IMR-90 (cell line): ENCODE measurements around the gene AHSA1. TPM values are rescaled to one million over a fixed set of nuclear protein-coding genes. Genes with fewer than 3 reads are reported as not detected.

Source experiments
- ATAC-seq: fragments of 200-7000 bp; cut with Tn5 transposase; 2 replicates; pipeline ENCODE4 v1.9.1; 2020; ENCODE audit warnings: low read depth, mild to moderate bottlenecking, moderate library complexity
- BruUV-seq: library from RNA; stranded (reverse); fragments of 400-500 nt; replicated peaks from 2 replicates; lab custom pipeline; 2021; lab: Mats Ljungman, UMichigan
- CTCF ChIA-PET: fragments of 300-600 bp; formaldehyde crosslinking; extraction: SDS; loops from one replicate; lab custom pipeline; 2021; ENCODE audit warnings: antibody characterized with exemption; lab: Yijun Ruan, JAX
- POLR2A ChIA-PET: fragments of 300-600 bp; sonication (Branson Sonifier 250); formaldehyde crosslinking; loops from one replicate; lab custom pipeline; 2022; ENCODE audit warnings: antibody characterized with exemption; ENCODE audit not compliant: unreplicated experiment; lab: Charles Lee
- DNase-seq: peaks from one replicate; pipeline ENCODE4 v3.0.0; 2013
- H2AFZ ChIP-seq: replicated peaks from 2 replicates; pipeline ENCODE3; 2013; ENCODE audit warnings: low read length, mild to moderate bottlenecking; ENCODE audit not compliant: poor library complexity
- H2AK5ac ChIP-seq: 2 replicates; pipeline ENCODE4 v1.6.1; 2013; ENCODE audit warnings: low read depth, low read length, inconsistent platforms
- H2AK9ac ChIP-seq: replicated peaks from 2 replicates; pipeline ENCODE3; 2013; ENCODE audit warnings: mild to moderate bottlenecking, low read depth, low read length, moderate library complexity; ENCODE audit not compliant: poor library complexity
- H2BK120ac ChIP-seq: 2 replicates; pipeline ENCODE4 v1.6.1; 2013; ENCODE audit warnings: low read depth, low read length, inconsistent platforms
- H2BK15ac ChIP-seq: 3 replicates; pipeline ENCODE4 v1.6.1; 2013; ENCODE audit warnings: low read depth, low read length, inconsistent platforms
- H2BK20ac ChIP-seq: 2 replicates; pipeline ENCODE4 v1.6.1; 2013; ENCODE audit warnings: low read depth, mild to moderate bottlenecking, inconsistent platforms, low read length, moderate library complexity
- H2BK5ac ChIP-seq: 2 replicates; pipeline ENCODE4 v1.6.1; 2013; ENCODE audit warnings: mild to moderate bottlenecking, low read depth, low read length, inconsistent platforms; ENCODE audit not compliant: poor library complexity, severe bottlenecking
- H3K14ac ChIP-seq: replicated peaks from 2 replicates; pipeline ENCODE4 v1.6.1; 2013; ENCODE audit warnings: low read depth, low read length, inconsistent platforms
- H3K18ac ChIP-seq: 2 replicates; pipeline ENCODE4 v1.6.1; 2013; ENCODE audit warnings: low read depth, low read length, control low read depth
- H3K23ac ChIP-seq: 2 replicates; pipeline ENCODE4 v1.6.1; 2013; ENCODE audit warnings: low read depth, low read length, inconsistent platforms
- H3K27ac ChIP-seq: 2 replicates; pipeline ENCODE4 v1.5.1; 2013; ENCODE audit warnings: mild to moderate bottlenecking, control low read depth, low read length; ENCODE audit not compliant: insufficient read depth
- H3K27me3 ChIP-seq: 2 replicates; pipeline ENCODE4 v1.6.1; 2013; ENCODE audit warnings: low read length; ENCODE audit not compliant: control insufficient read depth, insufficient read depth
- H3K36me3 ChIP-seq: 2 replicates; pipeline ENCODE4 v1.6.1; 2013; ENCODE audit warnings: low read length, mixed read lengths; ENCODE audit not compliant: control insufficient read depth, insufficient read depth
- H3K4ac ChIP-seq: 2 replicates; pipeline ENCODE4 v1.6.1; 2013; ENCODE audit warnings: low read depth, low read length, inconsistent platforms
- H3K4me1 ChIP-seq: 2 replicates; pipeline ENCODE4 v1.6.1; 2013; ENCODE audit warnings: low read length, mixed read lengths; ENCODE audit not compliant: control insufficient read depth, insufficient read depth
- H3K4me2 ChIP-seq: 2 replicates; pipeline ENCODE4 v1.6.1; 2013; ENCODE audit warnings: low read depth, mild to moderate bottlenecking, control low read depth, low read length, moderate library complexity
- H3K4me3 ChIP-seq: 2 replicates; pipeline ENCODE4 v1.5.1; 2013; ENCODE audit warnings: low read depth, mild to moderate bottlenecking, control low read depth, low read length, moderate library complexity; ENCODE audit not compliant: insufficient read depth
- H3K56ac ChIP-seq: 2 replicates; pipeline ENCODE4 v1.6.1; 2013; ENCODE audit warnings: low read length, inconsistent platforms; ENCODE audit not compliant: insufficient read depth; ENCODE audit errors: extremely low read depth
- H3K79me1 ChIP-seq, 2 experiments: 2 replicates each; pipeline ENCODE4 v1.6.1; 2013; ENCODE audit warnings: low read length in 2 of 2, inconsistent platforms in 1 of 2, low read depth in 1 of 2
- H3K9ac ChIP-seq: 2 replicates; pipeline ENCODE4 v1.6.1; 2013; ENCODE audit warnings: low read depth, low read length, control low read depth
- H3K9me1 ChIP-seq: 2 replicates; pipeline ENCODE4 v1.6.1; 2013; ENCODE audit warnings: low read length, inconsistent platforms; ENCODE audit not compliant: insufficient read depth
- H3K9me3 ChIP-seq: 2 replicates; pipeline ENCODE4 v1.6.1; 2013; ENCODE audit warnings: low read length; ENCODE audit not compliant: control insufficient read depth, insufficient read depth
- H4K20me1 ChIP-seq: 2 replicates; pipeline ENCODE4 v1.6.1; 2013; ENCODE audit warnings: low read length, inconsistent platforms; ENCODE audit not compliant: insufficient read depth
- H4K5ac ChIP-seq: 2 replicates; pipeline ENCODE4 v1.6.1; 2013; ENCODE audit warnings: mild to moderate bottlenecking, low read depth, low read length, control low read depth
- H4K8ac ChIP-seq, 2 experiments: 2 replicates each; pipeline ENCODE4 v1.6.1; 2013; ENCODE audit warnings: low read depth in 2 of 2, low read length in 2 of 2, control low read depth in 1 of 2, inconsistent platforms in 1 of 2
- H4K91ac ChIP-seq: 2 replicates; pipeline ENCODE4 v1.6.1; 2013; ENCODE audit warnings: low read depth, low read length, inconsistent platforms; ENCODE audit not compliant: insufficient read depth
- BHLHE40 ChIP-seq: fragments of 150-350 bp; IDR thresholded peaks from 2 replicates; pipeline ENCODE4 v1.6.1; 2016; ENCODE audit warnings: mild to moderate bottlenecking, low read depth, low read length
- CEBPB ChIP-seq: IDR thresholded peaks from 2 replicates; pipeline ENCODE4 v1.6.1; 2012; ENCODE audit warnings: low read depth, low read length, improper control_type of control experiment
- CHD1 ChIP-seq: IDR thresholded peaks from 2 replicates; pipeline ENCODE4 v1.6.1; 2012; ENCODE audit warnings: low read depth, low read length, improper control_type of control experiment
- FOS ChIP-seq: fragments of 150-350 bp; IDR thresholded peaks from 2 replicates; pipeline ENCODE4 v1.6.1; 2016; ENCODE audit warnings: low read depth, low read length
- MAFK ChIP-seq: IDR thresholded peaks from 2 replicates; pipeline ENCODE4 v1.6.1; 2012; ENCODE audit warnings: low read depth, low read length, improper control_type of control experiment
- MAZ ChIP-seq: IDR thresholded peaks from 2 replicates; pipeline ENCODE4 v1.6.1; 2012; ENCODE audit warnings: low read depth, mild to moderate bottlenecking, low read length, improper control_type of control experiment, moderate library complexity, borderline replicate concordance
- MXI1 ChIP-seq: IDR thresholded peaks from 2 replicates; pipeline ENCODE4 v1.6.1; 2012; ENCODE audit warnings: low read depth, mild to moderate bottlenecking, low read length, moderate library complexity, borderline replicate concordance
- NFE2L2 ChIP-seq: fragments of 150-350 bp; IDR thresholded peaks from 2 replicates; pipeline ENCODE4 v1.6.1; 2016; ENCODE audit warnings: low read depth, mild to moderate bottlenecking, low read length
- POLR2A ChIP-seq: IDR thresholded peaks from 2 replicates; pipeline ENCODE4 v1.6.1; 2012; ENCODE audit warnings: mild to moderate bottlenecking, low read depth, low read length
- RAD21 ChIP-seq: IDR thresholded peaks from 2 replicates; pipeline ENCODE4 v1.6.1; 2012; ENCODE audit warnings: low read length, improper control_type of control experiment
- RCOR1 ChIP-seq: IDR thresholded peaks from 2 replicates; pipeline ENCODE4 v1.6.1; 2012; ENCODE audit warnings: mild to moderate bottlenecking, low read length, improper control_type of control experiment; ENCODE audit not compliant: insufficient replicate concordance
- RFX5 ChIP-seq: IDR thresholded peaks from 2 replicates; pipeline ENCODE4 v1.8.0; 2012; ENCODE audit warnings: low read depth, mild to moderate bottlenecking, low read length, moderate library complexity
- SMC3 ChIP-seq: fragments of 150-350 bp; IDR thresholded peaks from 2 replicates; pipeline ENCODE4 v1.6.1; 2016; ENCODE audit warnings: low read depth, mild to moderate bottlenecking, antibody characterized with exemption, low read length, moderate library complexity
- WGBS, 2 experiments: methylation state at CpG; one replicate each; pipeline versions ENCODE4 v1.1.5 to v1.1.7; 2013; ENCODE audit warnings: missing lambda C conversion rate in 2 of 2; ENCODE audit not compliant: insufficient read length in 1 of 2; ENCODE audit errors: extremely low coverage in 2 of 2; 5-methylcytosine and 5-hydroxymethylcytosine counted together
- dilution Hi-C: fragments of 300-500 bp; cut with HindIII; formaldehyde crosslinking; loops from one replicate; pipeline ENCODE4 v1.14.3; 2018; ENCODE audit warnings: low sequenced_read_pairs; ENCODE audit not compliant: unreplicated experiment
- in situ Hi-C: fragments of 300-500 bp; cut with MboI; formaldehyde crosslinking; loops from 3 replicates; pipeline ENCODE4 v1.14.3; 2019; ENCODE audit warnings: low sequenced_read_pairs, inconsistent platforms, mixed read lengths
- intact Hi-C: fragments of 100-400 bp; cut with micrococcal nuclease; formaldehyde crosslinking; loops from 2 replicates; pipeline ENCODE4 v1.10.0; 2022
- polyA plus RNA-seq, 3 experiments: library from polyadenylated mRNA; depleted of rRNA; stranded (reverse); fragments of >200 nt; gene quantifications; 2 replicates each; pipeline ENCODE4 v1.2.3, GENCODE V29; 2012; ENCODE audit warnings: low replicate concordance in 1 of 3
- total RNA-seq: library from RNA; depleted of rRNA; stranded (reverse); fragments of >200 nt; gene quantifications from 2 replicates; pipeline ENCODE4 v1.2.3, GENCODE V29; 2012
- TF ChIP-seq, protein P1 (sequence below): conservative IDR thresholded peaks from 2 replicates; pipeline ENCODE4 v1.5.1; 2012; ENCODE audit warnings: mild to moderate bottlenecking, low read depth, low read length, improper control_type of control experiment
- TF ChIP-seq, protein P2 (sequence below): fragments of 150-350 bp; IDR thresholded peaks from 2 replicates; pipeline ENCODE4 v1.6.1; 2016; ENCODE audit warnings: low read depth, mild to moderate bottlenecking, low read length, moderate library complexity, borderline replicate concordance
- TF ChIP-seq, protein P3 (sequence below): fragments of 150-350 bp; IDR thresholded peaks from 2 replicates; pipeline ENCODE4 v1.6.1; 2017; ENCODE audit warnings: mild to moderate bottlenecking, antibody characterized with exemption, low read length, low read depth

The AHSA1 gene
- total and polyA plus RNA-seq, 2 of the 4 experiments (the other 2 are of a cell fraction): 166 to 252 TPM

DNA sequence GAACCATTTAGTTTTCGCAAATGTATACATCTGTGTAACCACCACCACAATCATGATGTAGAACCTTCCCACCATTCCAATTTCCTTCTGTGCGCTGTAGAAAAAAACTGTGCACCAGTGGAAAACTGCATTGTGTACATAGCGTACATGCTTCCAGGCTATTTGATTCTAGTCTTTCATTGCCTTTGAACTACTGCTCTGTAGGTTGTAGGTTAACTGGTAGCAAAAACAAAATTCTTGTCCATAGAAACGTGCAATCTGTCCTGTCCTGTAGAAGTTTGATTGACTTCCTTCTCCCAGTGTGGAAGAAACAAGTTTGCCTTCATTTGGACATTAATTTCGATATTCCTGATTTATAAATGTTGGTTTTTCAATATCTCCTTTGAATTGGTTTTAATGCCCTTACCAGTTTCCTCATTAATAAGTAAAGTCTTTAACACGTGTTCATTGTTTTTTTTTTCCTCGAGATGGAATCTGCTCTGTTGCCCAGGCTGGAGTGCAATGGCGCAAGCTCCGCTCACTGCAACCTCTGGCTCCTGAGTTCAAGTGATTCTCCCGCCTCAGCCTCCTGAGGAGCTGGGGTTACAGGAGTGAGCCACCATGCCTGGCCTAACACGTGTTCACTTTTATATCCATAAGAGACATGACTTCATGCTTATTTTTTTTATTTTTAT, 44.4 kb downstream of the AHSA1 start:
- POLR2A ChIA-PET: no interaction called here

More for the DNA sequence above, 44.4 kb downstream of the AHSA1 start:
- Histone ChIP-seq H2BK15ac (no peak overlapping the region), H2AFZ (no peak overlapping the region), H2BK5ac (no peak overlapping the region), H2BK120ac (no peak overlapping the region), H3K56ac (no peak overlapping the region), H4K8ac (no peak overlapping the region), H3K9ac (no peak overlapping the region), H3K18ac (no peak overlapping the region), H3K9me3 (no peaks in the 10 kb centered on the region), H3K14ac (no peak overlapping the region), H3K79me1 (no peaks in the 10 kb centered on the region), H4K5ac (no peak overlapping the region), H3K36me3 (no peaks in the 10 kb centered on the region), H3K27ac (no peak overlapping the region), H3K4me1 (no peaks in the 10 kb centered on the region), H4K20me1 (no peaks in the 10 kb centered on the region), H4K91ac (no peak overlapping the region), H2AK5ac (no peak overlapping the region), H3K4me3 (no peak overlapping the region), H2AK9ac (no peak overlapping the region), H3K27me3 (peaks cover 26% of the 10 kb centered on the region), H3K9me1 (no peaks in the 10 kb centered on the region), H3K23ac (no peak overlapping the region), H3K4ac (no peak overlapping the region), H3K4me2 (no peak overlapping the region), H2BK20ac (no peak overlapping the region)
- intact Hi-C loops: no loop called here
- dilution Hi-C loops: no loop called here
- DNase-seq: no peak
- WGBS, 2 experiments: 94% methylated on average over 6 of the region's 11 CpGs; no CpG with 5 or more reads in 1 of the 2 experiments
- in situ Hi-C loops: no loop called here
- no TSS peak for BruUV-seq
- TF ChIP-seq MAFK (no peak), RAD21 (no peak), CEBPB (no peak), MXI1 (no peak), BHLHE40 (no peak), SMC3 (no peak), POLR2A (no peak), MAZ (no peak), RCOR1 (no peak), NFE2L2 (no peak), CHD1 (no peak), RFX5 (no peak), FOS (no peak)
- TF ChIP-seq, protein P1, sequence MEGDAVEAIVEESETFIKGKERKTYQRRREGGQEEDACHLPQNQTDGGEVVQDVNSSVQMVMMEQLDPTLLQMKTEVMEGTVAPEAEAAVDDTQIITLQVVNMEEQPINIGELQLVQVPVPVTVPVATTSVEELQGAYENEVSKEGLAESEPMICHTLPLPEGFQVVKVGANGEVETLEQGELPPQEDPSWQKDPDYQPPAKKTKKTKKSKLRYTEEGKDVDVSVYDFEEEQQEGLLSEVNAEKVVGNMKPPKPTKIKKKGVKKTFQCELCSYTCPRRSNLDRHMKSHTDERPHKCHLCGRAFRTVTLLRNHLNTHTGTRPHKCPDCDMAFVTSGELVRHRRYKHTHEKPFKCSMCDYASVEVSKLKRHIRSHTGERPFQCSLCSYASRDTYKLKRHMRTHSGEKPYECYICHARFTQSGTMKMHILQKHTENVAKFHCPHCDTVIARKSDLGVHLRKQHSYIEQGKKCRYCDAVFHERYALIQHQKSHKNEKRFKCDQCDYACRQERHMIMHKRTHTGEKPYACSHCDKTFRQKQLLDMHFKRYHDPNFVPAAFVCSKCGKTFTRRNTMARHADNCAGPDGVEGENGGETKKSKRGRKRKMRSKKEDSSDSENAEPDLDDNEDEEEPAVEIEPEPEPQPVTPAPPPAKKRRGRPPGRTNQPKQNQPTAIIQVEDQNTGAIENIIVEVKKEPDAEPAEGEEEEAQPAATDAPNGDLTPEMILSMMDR: no peak
- TF ChIP-seq, protein P2, sequence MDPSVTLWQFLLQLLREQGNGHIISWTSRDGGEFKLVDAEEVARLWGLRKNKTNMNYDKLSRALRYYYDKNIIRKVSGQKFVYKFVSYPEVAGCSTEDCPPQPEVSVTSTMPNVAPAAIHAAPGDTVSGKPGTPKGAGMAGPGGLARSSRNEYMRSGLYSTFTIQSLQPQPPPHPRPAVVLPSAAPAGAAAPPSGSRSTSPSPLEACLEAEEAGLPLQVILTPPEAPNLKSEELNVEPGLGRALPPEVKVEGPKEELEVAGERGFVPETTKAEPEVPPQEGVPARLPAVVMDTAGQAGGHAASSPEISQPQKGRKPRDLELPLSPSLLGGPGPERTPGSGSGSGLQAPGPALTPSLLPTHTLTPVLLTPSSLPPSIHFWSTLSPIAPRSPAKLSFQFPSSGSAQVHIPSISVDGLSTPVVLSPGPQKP: no peak
- TF ChIP-seq, protein P3, sequence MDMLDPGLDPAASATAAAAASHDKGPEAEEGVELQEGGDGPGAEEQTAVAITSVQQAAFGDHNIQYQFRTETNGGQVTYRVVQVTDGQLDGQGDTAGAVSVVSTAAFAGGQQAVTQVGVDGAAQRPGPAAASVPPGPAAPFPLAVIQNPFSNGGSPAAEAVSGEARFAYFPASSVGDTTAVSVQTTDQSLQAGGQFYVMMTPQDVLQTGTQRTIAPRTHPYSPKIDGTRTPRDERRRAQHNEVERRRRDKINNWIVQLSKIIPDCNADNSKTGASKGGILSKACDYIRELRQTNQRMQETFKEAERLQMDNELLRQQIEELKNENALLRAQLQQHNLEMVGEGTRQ: no peak
- CTCF ChIA-PET: no interaction called here
- ATAC-seq: no peak
